ENCODE measurements around the gene ADCYAP1. TPM values are rescaled to one million over a fixed set of nuclear protein-coding genes. Genes with fewer than 3 reads are reported as not detected.

The ADCYAP1 gene
- total and polyA plus RNA-seq, 2 donors (not counting 1 experiment from before 2014, with no cell fraction given): not detected

GRCh38 chr18:916562-916961 lies 11.9 kb downstream of the ADCYAP1 start:
- ChIA-PET POLR2A (no interaction called here), CTCF (no interaction called here)
- H3K27ac ChIP-seq (ENCODE audit: low read length in 2 of 2): no peak overlapping the region
- no peaks in the 10 kb centered on the region for H3K36me3 ChIP-seq (replicated peaks in 1 of 2; ENCODE audit: control extremely low read depth in 1 of 2, control insufficient read depth in 1 of 2, extremely low read depth in 1 of 2, insufficient read depth in 2 of 2, low read length in 1 of 2)
- H3K4me1 ChIP-seq (ENCODE audit: control insufficient read depth in 2 of 2, insufficient read depth in 2 of 2, low read length in 2 of 2): no peaks in the 10 kb centered on the region
- Mint-ChIP-seq H3K27ac (no peak overlapping the region), H3K4me3 (no peak overlapping the region), H3K9me3 (ENCODE audit: insufficient read depth) (no peaks in the 10 kb centered on the region), H3K4me1 (no peaks in the 10 kb centered on the region), H3K27me3 (peaks cover 31% of the 10 kb centered on the region)
- H3K4me3 ChIP-seq (ENCODE audit: control extremely low read depth in 1 of 5, extremely low read depth in 1 of 5, insufficient read depth in 1 of 5, low read depth in 2 of 5, low read length in 4 of 5): no peak overlapping the region
- H3K79me2 ChIP-seq (ENCODE audit: control insufficient read depth, insufficient read depth, low read length): no peaks in the 10 kb centered on the region
- no peak for DNase-seq
- WGBS (ENCODE audit: insufficient coverage): 56% methylated on average over 1 of the region's 1 CpG
- no peak overlapping the region for H3K4me2 ChIP-seq (replicated peaks; ENCODE audit: low read depth, low read length, poor library complexity, severe bottlenecking)
- TF ChIP-seq, protein P1, sequence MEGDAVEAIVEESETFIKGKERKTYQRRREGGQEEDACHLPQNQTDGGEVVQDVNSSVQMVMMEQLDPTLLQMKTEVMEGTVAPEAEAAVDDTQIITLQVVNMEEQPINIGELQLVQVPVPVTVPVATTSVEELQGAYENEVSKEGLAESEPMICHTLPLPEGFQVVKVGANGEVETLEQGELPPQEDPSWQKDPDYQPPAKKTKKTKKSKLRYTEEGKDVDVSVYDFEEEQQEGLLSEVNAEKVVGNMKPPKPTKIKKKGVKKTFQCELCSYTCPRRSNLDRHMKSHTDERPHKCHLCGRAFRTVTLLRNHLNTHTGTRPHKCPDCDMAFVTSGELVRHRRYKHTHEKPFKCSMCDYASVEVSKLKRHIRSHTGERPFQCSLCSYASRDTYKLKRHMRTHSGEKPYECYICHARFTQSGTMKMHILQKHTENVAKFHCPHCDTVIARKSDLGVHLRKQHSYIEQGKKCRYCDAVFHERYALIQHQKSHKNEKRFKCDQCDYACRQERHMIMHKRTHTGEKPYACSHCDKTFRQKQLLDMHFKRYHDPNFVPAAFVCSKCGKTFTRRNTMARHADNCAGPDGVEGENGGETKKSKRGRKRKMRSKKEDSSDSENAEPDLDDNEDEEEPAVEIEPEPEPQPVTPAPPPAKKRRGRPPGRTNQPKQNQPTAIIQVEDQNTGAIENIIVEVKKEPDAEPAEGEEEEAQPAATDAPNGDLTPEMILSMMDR (IDR thresholded peaks at IDR 0.05): no peak
- TF ChIP-seq EZH2 (IDR thresholded peaks at IDR 0.05; ENCODE audit: borderline replicate concordance, insufficient read depth, low read depth, low read length, poor library complexity, severe bottlenecking): no peak
- H2AFZ ChIP-seq (ENCODE audit: insufficient read depth, low read depth, low read length, poor library complexity, severe bottlenecking): no peak overlapping the region
- no peak overlapping the region for H3K9ac ChIP-seq (ENCODE audit: low read length)
- intact Hi-C loops (cut with micrococcal nuclease): no loop called here
- ATAC-seq (ENCODE audit: low read depth): no peak
- H3K27me3 ChIP-seq (replicated peaks in 1 of 4; ENCODE audit: control extremely low read depth in 1 of 4, control insufficient read depth in 3 of 4, insufficient read depth in 4 of 4, low read length in 3 of 4): peaks cover 0 to 8% (median under 1%) of the 10 kb centered on the region in 4 experiments
- H4K20me1 ChIP-seq (ENCODE audit: control insufficient read depth, insufficient read depth, low read length, poor library complexity, severe bottlenecking): no peaks in the 10 kb centered on the region
- H3K9me3 ChIP-seq (ENCODE audit: control extremely low read depth in 1 of 3, control insufficient read depth in 2 of 3, insufficient read depth in 1 of 3, low read length in 2 of 3): no peaks in the 10 kb centered on the region

- no peak for TF ChIP-seq EZH2 (IDR thresholded peaks at IDR 0.05; ENCODE audit: borderline replicate concordance, insufficient read depth, low read depth, low read length, poor library complexity, severe bottlenecking)
- TF ChIP-seq, protein P1 (IDR thresholded peaks at IDR 0.05): no peak
- H3K36me3 ChIP-seq (replicated peaks in 1 of 2; ENCODE audit: control extremely low read depth in 1 of 2, control insufficient read depth in 1 of 2, extremely low read depth in 1 of 2, insufficient read depth in 2 of 2, low read length in 1 of 2): no peaks in the 10 kb centered on the region
- H3K27me3 ChIP-seq (replicated peaks in 1 of 4; ENCODE audit: control extremely low read depth in 1 of 4, control insufficient read depth in 3 of 4, insufficient read depth in 4 of 4, low read length in 3 of 4): peaks cover 0 to 4% (median 0%) of the 10 kb centered on the region in 4 experiments
- H3K27ac Mint-ChIP-seq: no peak overlapping the region
- H3K9me3 Mint-ChIP-seq (ENCODE audit: insufficient read depth): peaks cover 4% of the 10 kb centered on the region
- H3K27me3 Mint-ChIP-seq: peaks cover 25% of the 10 kb centered on the region
- no peaks in the 10 kb centered on the region for H3K4me1 ChIP-seq (ENCODE audit: control insufficient read depth in 2 of 2, insufficient read depth in 2 of 2, low read length in 2 of 2)
- intact Hi-C loops (cut with micrococcal nuclease): no loop called here
- no peak overlapping the region for H3K27ac ChIP-seq (ENCODE audit: low read length in 2 of 2)
- ATAC-seq (ENCODE audit: low read depth): no peak
- no peak overlapping the region for H3K4me2 ChIP-seq (replicated peaks; ENCODE audit: low read depth, low read length, poor library complexity, severe bottlenecking)
- no peak overlapping the region for H3K9ac ChIP-seq (ENCODE audit: low read length)
- no peak overlapping the region for H2AFZ ChIP-seq (ENCODE audit: insufficient read depth, low read depth, low read length, poor library complexity, severe bottlenecking)
- DNase-seq: no peak
- no peaks in the 10 kb centered on the region for H4K20me1 ChIP-seq (ENCODE audit: control insufficient read depth, insufficient read depth, low read length, poor library complexity, severe bottlenecking)
- H3K4me3 Mint-ChIP-seq: no peak overlapping the region
- WGBS (ENCODE audit: insufficient coverage): 20% methylated on average over 1 of the region's 2 CpGs
- CTCF ChIA-PET: no interaction called here
- POLR2A ChIA-PET: no interaction called here
- no peaks in the 10 kb centered on the region for H3K79me2 ChIP-seq (ENCODE audit: control insufficient read depth, insufficient read depth, low read length)
- H3K4me1 Mint-ChIP-seq: no peaks in the 10 kb centered on the region
- H3K4me3 ChIP-seq (ENCODE audit: control extremely low read depth in 1 of 5, extremely low read depth in 1 of 5, insufficient read depth in 1 of 5, low read depth in 2 of 5, low read length in 4 of 5): no peak overlapping the region
- no peaks in the 10 kb centered on the region for H3K9me3 ChIP-seq (ENCODE audit: control extremely low read depth in 1 of 3, control insufficient read depth in 2 of 3, insufficient read depth in 1 of 3, low read length in 2 of 3)
These were observed 14.4 kb downstream of the ADCYAP1 start for GRCh38 chr18:919078-919477.

Measured in B cell (primary cell).